H1 (cell line): ENCODE results near the gene NCKIPSD. TPM values are rescaled to one million over a fixed set of nuclear protein-coding genes. Genes with fewer than 3 reads are reported as not detected.

ENCODE experiments used
- CTCF ChIA-PET: fragments of 300-600 bp; sonication (Branson Sonifier 250); formaldehyde crosslinking; loops from one replicate; lab custom pipeline; 2021; ENCODE audit not compliant: partially characterized antibody; lab: Charles Lee
- POLR2A ChIA-PET: fragments of 300-600 bp; sonication (Branson Sonifier 250); formaldehyde crosslinking; loops from one replicate; lab custom pipeline; 2021; ENCODE audit warnings: inconsistent platforms; ENCODE audit not compliant: partially characterized antibody; lab: Charles Lee
- DNase-seq, 2 experiments: peaks; one replicate each; pipeline versions ENCODE4 v3.0.0 to v3.0.0-alpha.2; 2010 to 2022; ENCODE audit warnings: low spot score in 2 of 2, low read depth in 1 of 2, mixed read lengths in 1 of 2
- FAIRE-seq: peaks from 2 replicates; lab custom pipeline; 2011; peaks lifted over from hg19 to GRCh38; lab: Jason Lieb, UNC
- H2AFZ ChIP-seq: 2 replicates; pipeline ENCODE4 v1.8.1; 2012; ENCODE audit warnings: low read length, inconsistent platforms
- H2AK5ac ChIP-seq: 2 replicates; pipeline ENCODE4 v1.6.1; 2013; ENCODE audit warnings: low read depth, low read length
- H2BK120ac ChIP-seq: replicated peaks from 2 replicates; pipeline ENCODE3; 2013; ENCODE audit warnings: low read depth, low read length, inconsistent platforms
- H2BK12ac ChIP-seq: 2 replicates; pipeline ENCODE4 v1.6.1; 2013; ENCODE audit warnings: low read depth, low read length
- H2BK15ac ChIP-seq: 2 replicates; pipeline ENCODE4 v1.6.1; 2013; ENCODE audit warnings: low read length
- H2BK20ac ChIP-seq: 2 replicates; pipeline ENCODE4 v1.6.1; 2013; ENCODE audit warnings: low read length
- H2BK5ac ChIP-seq: 2 replicates; pipeline ENCODE4 v1.6.1; 2013; ENCODE audit warnings: low read depth, low read length
- H3K14ac ChIP-seq: 2 replicates; pipeline ENCODE4 v1.6.1; 2013; ENCODE audit warnings: inconsistent platforms; ENCODE audit not compliant: insufficient read length
- H3K18ac ChIP-seq: 2 replicates; pipeline ENCODE4 v1.6.1; 2013; ENCODE audit warnings: low read length; ENCODE audit errors: extremely low read depth
- H3K23ac ChIP-seq: 2 replicates; pipeline ENCODE4 v1.6.1; 2013; ENCODE audit warnings: inconsistent platforms; ENCODE audit not compliant: insufficient read length
- H3K23me2 ChIP-seq: 2 replicates; pipeline ENCODE4 v1.6.1; 2013; ENCODE audit warnings: low read depth, low read length
- H3K27ac ChIP-seq: 2 replicates; pipeline ENCODE4 v1.6.1; 2011; ENCODE audit warnings: low read depth, low read length, inconsistent platforms
- H3K27me3 ChIP-seq, 4 experiments: replicated peaks in 1 of 4; 1 replicate in 1 of 4; 2 replicates in 3 of 4; pipeline versions ENCODE4 v1.6.1 to v1.8.1; 2011 to 2013; ENCODE audit warnings: low read length in 3 of 4, mild to moderate bottlenecking in 3 of 4, inconsistent platforms in 2 of 4, mixed read lengths in 2 of 4, moderate library complexity in 1 of 4; ENCODE audit not compliant: control insufficient read depth in 3 of 4, insufficient read depth in 3 of 4; ENCODE audit errors: extremely low read depth in 1 of 4
- H3K36me3 ChIP-seq, 4 experiments: 2 replicates each; pipeline versions ENCODE4 v1.6.1 to v1.8.1; 2011 to 2013; ENCODE audit warnings: mild to moderate bottlenecking in 4 of 4, low read length in 3 of 4, moderate library complexity in 2 of 4, control low read depth in 1 of 4, inconsistent platforms in 1 of 4; ENCODE audit not compliant: insufficient read depth in 4 of 4, control insufficient read depth in 2 of 4
- H3K4ac ChIP-seq: replicated peaks from 2 replicates; pipeline ENCODE3; 2013; ENCODE audit warnings: low read length, low read depth, mixed read lengths, inconsistent platforms; ENCODE audit not compliant: insufficient read length
- H3K4me1 ChIP-seq, 4 experiments: replicated peaks in 1 of 4; 1 replicate in 1 of 4; 2 replicates in 3 of 4; pipeline versions ENCODE4 v1.6.1 to v1.8.1; 2011 to 2013; ENCODE audit warnings: low read length in 3 of 4, inconsistent platforms in 2 of 4, mixed read lengths in 1 of 4; ENCODE audit not compliant: insufficient read depth in 4 of 4, control insufficient read depth in 3 of 4
- H3K4me2 ChIP-seq, 2 experiments: 2 replicates each; pipeline versions ENCODE4 v1.6.1 to v1.8.1; 2011 to 2013; ENCODE audit warnings: low read depth in 2 of 2, low read length in 2 of 2, control low read depth in 1 of 2, inconsistent platforms in 1 of 2, mild to moderate bottlenecking in 1 of 2; ENCODE audit not compliant: insufficient read depth in 1 of 2
- H3K4me3 ChIP-seq, 4 experiments: fragments of 200-600, 300-600 bp in 1 of 4; sonication (generic), shearing (Covaris generic), sonication (Bioruptor Twin) in 1 of 4; 2 replicates each; pipeline versions ENCODE4 v1.5.1 to v1.8.1; 2011 to 2016; ENCODE audit warnings: low read length in 4 of 4, low read depth in 3 of 4, control low read depth in 2 of 4, inconsistent platforms in 2 of 4, mild to moderate bottlenecking in 2 of 4, mixed read lengths in 1 of 4, moderate library complexity in 1 of 4; ENCODE audit not compliant: insufficient read depth in 2 of 4; ENCODE audit errors: extremely low read depth in 1 of 4
- H3K56ac ChIP-seq: replicated peaks from 2 replicates; pipeline ENCODE3; 2013; ENCODE audit warnings: low read depth, mild to moderate bottlenecking, mixed read lengths, low read length, inconsistent platforms; ENCODE audit not compliant: insufficient read length
- H3K79me1 ChIP-seq: 2 replicates; pipeline ENCODE4 v1.6.1; 2013; ENCODE audit warnings: low read depth, low read length, control low read depth
- H3K79me2 ChIP-seq, 2 experiments: 2 replicates each; pipeline versions ENCODE4 v1.6.1 to v1.8.1; 2012 to 2013; ENCODE audit warnings: low read length in 2 of 2, mild to moderate bottlenecking in 2 of 2, inconsistent platforms in 1 of 2; ENCODE audit not compliant: insufficient read depth in 2 of 2, control insufficient read depth in 1 of 2
- H3K9ac ChIP-seq, 4 experiments: replicated peaks in 1 of 4; 1 replicate in 1 of 4; 2 replicates in 3 of 4; pipeline versions ENCODE4 v1.6.1 to v1.8.1; 2011 to 2013; ENCODE audit warnings: low read depth in 3 of 4, low read length in 3 of 4, control low read depth in 2 of 4, mild to moderate bottlenecking in 2 of 4, moderate library complexity in 2 of 4, inconsistent platforms in 1 of 4; ENCODE audit errors: extremely low read depth in 1 of 4
- H3K9me3 ChIP-seq, 2 experiments: 2 replicates each; pipeline versions ENCODE4 v1.6.1 to v1.8.1; 2012 to 2013; ENCODE audit warnings: mild to moderate bottlenecking in 2 of 2, moderate library complexity in 2 of 2, control low read depth in 1 of 2, inconsistent platforms in 1 of 2, low read depth in 1 of 2, low read length in 1 of 2, mixed read lengths in 1 of 2; ENCODE audit not compliant: insufficient read depth in 2 of 2
- H4K20me1 ChIP-seq, 2 experiments: replicated peaks in 1 of 2; 2 replicates each; pipeline versions ENCODE3 to v1.8.1; 2011 to 2013; ENCODE audit warnings: inconsistent platforms in 2 of 2, low read length in 2 of 2, mild to moderate bottlenecking in 1 of 2; ENCODE audit not compliant: insufficient read depth in 2 of 2, control insufficient read depth in 1 of 2
- H4K5ac ChIP-seq: 2 replicates; pipeline ENCODE4 v1.6.1; 2013; ENCODE audit warnings: low read length, low read depth, mixed read lengths, inconsistent platforms; ENCODE audit not compliant: insufficient read length
- H4K8ac ChIP-seq: 2 replicates; pipeline ENCODE4 v1.8.0; 2013; ENCODE audit warnings: mild to moderate bottlenecking, moderate library complexity, low read length, inconsistent platforms; ENCODE audit not compliant: insufficient read depth; ENCODE audit errors: extremely low read depth
- H4K91ac ChIP-seq: replicated peaks from 2 replicates; pipeline ENCODE3; 2013; ENCODE audit warnings: low read length, mixed read lengths, inconsistent platforms; ENCODE audit not compliant: insufficient read length
- NANOG ChIP-seq: IDR thresholded peaks from 2 replicates; pipeline ENCODE4 v1.6.1; 2011; ENCODE audit warnings: low read length, low read depth, mild to moderate bottlenecking, inconsistent platforms; ENCODE audit not compliant: insufficient read depth, poor library complexity, severe bottlenecking
- RBBP5 ChIP-seq: IDR thresholded peaks from 2 replicates; pipeline ENCODE4 v1.7.1; 2012; ENCODE audit warnings: low read depth, mild to moderate bottlenecking, inconsistent platforms, low read length, moderate library complexity, borderline replicate concordance
- WGBS, 2 experiments: shearing (Covaris generic) in 1 of 2; methylation state at CpG; one replicate each; pipeline versions ENCODE4 v1.1.6 to v1.1.7; 2013 to 2015; ENCODE audit warnings: low lambda C conversion rate in 2 of 2, mixed read lengths in 2 of 2, inconsistent platforms in 1 of 2, low coverage in 1 of 2, missing lambda C conversion rate in 1 of 2; ENCODE audit not compliant: insufficient replicate concordance in 2 of 2, insufficient coverage in 1 of 2, insufficient read length in 1 of 2; ENCODE audit errors: extremely low coverage in 1 of 2, missing lambda C conversion rate in 1 of 2; 5-methylcytosine and 5-hydroxymethylcytosine counted together
- polyA plus RNA-seq, 7 experiments: library from polyadenylated mRNA; depleted of rRNA in 3 of 7; stranded (reverse) in 5 of 7; unstranded in 2 of 7; fragments of >200 nt in 5 of 7; fragments of 200-250 nt in 2 of 7; gene quantifications; 1 replicate in 5 of 7; 2 replicates in 1 of 7; 4 replicates in 1 of 7; pipeline versions ENCODE4 v1.2.1 to v1.2.3, GENCODE V29; 2011 to 2013; ENCODE audit warnings: missing spikeins in 2 of 7, mixed read lengths in 2 of 7
- total RNA-seq: library from RNA; stranded (reverse); fragmentation: NEBNext Ultra II Directional; extraction: Animal tissue kit (Norgen Biotek cat#: 25700); gene quantifications from 2 replicates; pipeline ENCODE4 v1.2.1, GENCODE V29; 2021

NCKIPSD gene
- total and polyA plus RNA-seq, 2 of the 8 experiments (the other 6 are each of a cell fraction or from before 2014, with no cell fraction given), result 34.7 to 91.8 TPM

GRCh38 chr3:48681541-48681880 is 4.2 kb downstream of the NCKIPSD start:
- no peak for FAIRE-seq

More at GRCh38 chr3:48681541-48681880, 4.2 kb downstream of the NCKIPSD start:
- Histone ChIP-seq H2BK20ac (no peak overlapping the region), H3K4me2 (no peak overlapping the region), H3K9me3 (no peaks in the 10 kb centered on the region), H3K79me1 (peaks cover 10% of the 10 kb centered on the region), H3K27ac (no peak overlapping the region), H3K18ac (no peak overlapping the region), H4K5ac (no peak overlapping the region), H4K91ac (no peak overlapping the region), H2BK12ac (no peak overlapping the region), H2BK120ac (no peak overlapping the region), H4K20me1 (peaks cover 0 to 20% of the 10 kb centered on the region in 2 experiments), H3K4me1 (peaks cover 0 to 11% (median 4%) of the 10 kb centered on the region in 4 experiments; a peak in 3 of 7 replicates), H3K36me3 (peaks cover 26 to 47% (median 40%) of the 10 kb centered on the region in 4 experiments; a peak in 7 of 8 replicates), H3K23ac (no peak overlapping the region), H3K27me3 (no peaks in the 10 kb centered on the region), H2BK15ac (no peak overlapping the region), H3K9ac (no peak overlapping the region), H2AFZ (no peak overlapping the region), H3K4me3 (no peak overlapping the region), H3K4ac (no peak overlapping the region), H3K79me2 (peaks cover 0 to 21% of the 10 kb centered on the region in 2 experiments; a peak in 2 of 4 replicates), H3K23me2 (peaks cover 8% of the 10 kb centered on the region; the same call in 1 of the 2 replicates), H2BK5ac (no peak overlapping the region), H2AK5ac (no peak overlapping the region), H4K8ac (no peak overlapping the region), H3K56ac (no peak overlapping the region), H3K14ac (no peak overlapping the region)
- no peak for DNase-seq
- TF ChIP-seq RBBP5, result no peak
- no peak for TF ChIP-seq NANOG
- CTCF ChIA-PET, result interaction anchor here (0.6 to 1.5 kb wide), 2 partner anchors 17 to 28 kb away, joined by 5 read pairs; no protein-coding TSS in a partner anchor
- POLR2A ChIA-PET, result interaction anchor here (1.1 to 15.0 kb wide), 3 partner anchors 15 to 312 kb away, joined by 3 to 175 read pairs (median 4); partner anchors contain the start of gene CELSR3
- 90% methylated on average over 6 of the region's 7 CpGs; no CpG with 5 or more reads in 1 of the 2 experiments for WGBS, 2 experiments
